Measurements from ENCODE around the gene CPTP.

Gene CPTP

DNA sequence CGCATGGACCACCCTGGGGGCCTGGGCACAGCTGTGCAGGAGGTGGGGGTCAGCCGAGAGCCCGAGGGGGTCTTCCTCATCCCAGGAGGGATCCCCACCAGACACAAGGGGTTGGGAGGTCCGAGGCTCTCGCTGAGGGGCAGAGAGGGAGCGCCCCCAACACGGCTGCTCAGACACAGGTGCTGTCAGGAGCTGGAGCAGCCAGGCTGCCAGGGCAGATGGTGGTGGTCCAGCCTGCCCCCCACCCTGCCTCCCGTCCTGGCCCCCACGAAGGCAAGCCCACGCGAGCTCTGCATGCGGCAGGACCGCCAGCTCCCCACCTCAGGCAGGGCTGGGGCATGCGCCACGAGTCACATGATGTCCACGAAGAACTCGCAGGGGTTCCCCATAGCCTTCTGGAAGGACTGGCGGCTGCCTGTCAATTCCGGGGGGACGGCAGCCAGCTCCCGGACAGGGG is 11.2 kb downstream of the CPTP start:
- DNase-seq (ENCODE audit: low read depth), result no peak

DNA sequence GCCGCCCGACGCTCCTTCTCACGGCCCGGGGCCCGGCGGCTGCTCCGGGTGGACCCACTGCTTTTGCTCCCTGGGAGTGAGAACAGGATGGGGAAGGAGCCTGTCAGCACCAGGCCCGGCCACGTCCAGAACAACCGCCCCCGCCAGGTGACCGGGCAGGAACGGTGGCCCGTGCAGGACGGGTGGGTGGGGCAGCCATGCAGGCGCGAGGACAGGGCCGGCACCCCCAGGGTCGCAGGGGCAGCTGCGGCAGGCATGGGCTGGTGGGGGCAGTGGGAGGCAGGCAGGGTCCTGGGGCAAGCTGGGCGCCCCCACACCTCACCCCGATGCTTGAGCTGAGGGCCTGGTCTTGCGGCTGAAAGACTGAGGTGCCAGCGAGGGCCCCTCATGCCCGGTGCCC is 11.8 kb downstream of the CPTP start:
- DNase-seq (ENCODE audit: low read depth), result no peak

DNA sequence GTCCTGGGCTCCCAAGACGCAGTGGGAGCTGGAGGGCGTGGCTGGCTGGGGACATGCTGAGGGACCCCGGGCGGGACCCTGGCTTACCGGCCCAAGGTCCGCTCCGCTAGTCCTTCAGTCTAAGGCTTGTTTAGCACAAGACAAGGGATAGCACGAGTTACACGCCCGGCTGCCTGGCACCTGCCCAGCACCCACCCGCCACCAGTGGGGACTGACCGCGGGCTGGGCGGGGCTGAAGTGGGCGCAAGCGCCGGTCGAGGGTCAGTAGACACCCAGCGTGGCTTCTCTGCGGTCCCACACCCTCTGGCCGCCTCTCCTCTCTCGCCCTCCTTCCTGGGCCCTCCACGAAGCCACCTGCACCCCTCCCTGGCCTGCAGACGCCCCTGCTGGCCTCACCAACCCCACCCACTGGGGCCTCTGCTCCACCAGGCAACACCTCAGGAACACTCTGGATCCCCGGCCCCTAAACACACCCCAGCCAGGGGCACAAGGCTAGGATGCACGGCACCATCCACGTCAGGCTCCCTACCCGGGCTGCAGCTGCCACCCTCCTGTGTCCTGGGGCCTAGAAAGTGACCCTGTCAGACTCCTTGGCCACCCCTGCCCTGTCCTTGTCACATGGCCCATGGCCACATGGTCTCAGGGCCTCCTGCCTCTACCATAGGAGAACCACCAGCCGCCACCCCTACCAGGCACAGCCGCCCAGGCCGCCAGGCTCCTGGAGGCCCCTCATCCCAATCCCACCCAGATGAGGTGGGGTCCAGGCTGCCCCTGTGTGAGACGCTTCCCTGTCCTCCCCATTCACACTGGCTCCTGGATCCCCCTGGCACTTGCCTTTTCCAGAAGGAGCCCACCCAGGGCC is 12.6 kb downstream of the CPTP start:
- no peak for DNase-seq (ENCODE audit: low read depth)

GRCh38 chr1:1337793-1338147 is 13.2 kb downstream of the CPTP start:
- no peak for DNase-seq (ENCODE audit: low read depth)

GRCh38 chr1:1338278-1338677 is 13.7 kb downstream of the CPTP start:
- DNase-seq (ENCODE audit: low read depth), result no peak

DNA sequence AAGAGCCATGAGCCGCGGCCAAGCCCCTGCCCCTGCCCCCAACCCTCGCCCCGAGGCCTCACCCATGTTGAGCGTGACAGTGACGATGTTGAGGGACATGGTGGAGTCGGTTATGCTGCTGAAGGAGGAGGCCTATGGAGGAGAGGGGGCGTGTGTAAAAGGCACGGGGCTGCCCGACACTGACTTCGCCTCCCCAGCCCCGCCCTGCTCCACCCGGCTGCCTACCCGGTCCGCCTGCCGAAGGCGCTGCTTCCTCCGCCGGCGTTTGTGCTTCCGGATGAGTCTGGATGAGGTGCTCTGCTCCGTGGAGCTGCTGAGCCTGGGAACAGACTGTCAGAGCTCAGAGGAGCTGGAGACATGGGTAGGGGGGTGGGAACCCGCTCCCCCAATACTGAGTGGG is 15.6 kb downstream of the CPTP start:
- DNase-seq (ENCODE audit: low read depth), result no peak

DNA sequence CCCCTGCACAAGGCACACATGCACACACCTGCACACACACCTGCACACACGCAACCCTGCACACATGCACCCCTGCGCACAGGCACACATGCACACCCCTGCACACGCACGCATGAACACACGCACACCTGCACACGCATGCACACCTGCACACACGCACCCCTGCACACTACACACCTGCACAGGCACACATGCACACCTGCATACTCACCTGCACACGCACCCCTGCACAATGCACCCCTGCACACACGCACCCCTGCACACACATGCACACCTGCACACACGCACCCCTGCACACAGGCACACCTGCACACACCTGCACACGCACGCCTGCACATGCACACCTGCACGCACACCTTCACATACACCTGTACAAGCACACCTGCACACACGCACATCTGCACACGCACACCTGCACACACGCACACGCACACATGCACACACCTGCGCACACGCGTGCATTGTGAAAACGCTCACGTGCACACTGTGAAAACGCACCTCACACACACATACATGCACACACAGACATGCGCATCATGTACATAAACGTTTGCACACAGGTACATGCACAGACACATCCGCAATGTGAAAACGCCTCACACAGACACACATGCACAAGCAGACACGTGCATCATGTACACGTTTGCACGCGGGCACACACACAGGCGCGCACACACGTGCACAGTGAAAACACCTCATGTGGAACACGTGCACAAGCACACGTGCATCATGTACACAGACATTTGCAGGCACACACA is 16.4 kb downstream of the CPTP start:
- DNase-seq (ENCODE audit: low read depth), result no peak

DNA sequence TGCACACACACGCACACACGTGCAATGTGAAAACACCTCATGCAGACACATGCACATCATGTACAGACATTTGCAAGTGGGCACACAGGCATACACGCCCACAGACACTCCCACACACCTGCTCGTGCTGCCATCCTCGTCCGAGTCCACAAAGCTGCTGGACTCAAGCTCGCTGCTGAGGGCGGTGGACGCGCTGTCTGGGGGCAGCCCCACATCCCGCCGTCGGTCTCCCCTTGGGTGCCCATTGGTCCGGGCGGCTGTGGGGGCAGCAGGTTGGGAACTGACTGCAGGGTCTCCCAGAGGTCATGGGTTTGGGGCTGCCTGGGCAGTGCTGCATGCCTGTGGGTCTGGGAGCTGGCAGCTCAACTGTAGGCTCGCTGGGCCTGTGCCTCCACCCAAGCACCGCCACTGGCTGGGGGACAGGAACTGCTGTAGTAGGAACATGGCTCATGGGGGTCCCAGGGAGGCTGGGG is 17.0 kb downstream of the CPTP start:
- DNase-seq (ENCODE audit: low read depth), result no peak

DNA sequence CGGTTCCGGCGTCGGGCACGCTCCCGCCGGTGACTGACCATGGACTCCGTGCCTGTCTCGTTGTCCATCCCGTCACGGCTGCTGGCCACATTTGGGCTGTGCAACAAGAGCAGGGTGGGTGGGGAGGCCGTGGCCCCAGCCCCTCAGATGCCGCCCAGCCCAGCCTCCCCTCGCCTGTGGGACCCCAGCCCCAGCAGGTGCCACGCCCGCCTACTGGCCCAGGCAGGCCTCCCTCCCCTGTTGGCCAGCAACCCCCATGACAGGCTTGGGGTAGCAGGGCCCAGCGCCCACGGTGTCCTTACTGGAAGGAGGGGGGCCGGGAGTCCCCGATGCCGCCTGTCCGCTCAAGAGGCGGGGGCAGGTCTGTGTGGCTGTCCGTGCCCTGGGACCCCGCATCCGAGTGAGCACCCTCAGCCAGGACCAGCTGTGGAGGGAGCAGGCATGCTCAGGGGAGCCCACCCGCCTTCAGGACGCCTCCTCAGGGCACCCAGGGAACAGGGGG is 17.5 kb downstream of the CPTP start:
- no peak for DNase-seq (ENCODE audit: low read depth)

DNA sequence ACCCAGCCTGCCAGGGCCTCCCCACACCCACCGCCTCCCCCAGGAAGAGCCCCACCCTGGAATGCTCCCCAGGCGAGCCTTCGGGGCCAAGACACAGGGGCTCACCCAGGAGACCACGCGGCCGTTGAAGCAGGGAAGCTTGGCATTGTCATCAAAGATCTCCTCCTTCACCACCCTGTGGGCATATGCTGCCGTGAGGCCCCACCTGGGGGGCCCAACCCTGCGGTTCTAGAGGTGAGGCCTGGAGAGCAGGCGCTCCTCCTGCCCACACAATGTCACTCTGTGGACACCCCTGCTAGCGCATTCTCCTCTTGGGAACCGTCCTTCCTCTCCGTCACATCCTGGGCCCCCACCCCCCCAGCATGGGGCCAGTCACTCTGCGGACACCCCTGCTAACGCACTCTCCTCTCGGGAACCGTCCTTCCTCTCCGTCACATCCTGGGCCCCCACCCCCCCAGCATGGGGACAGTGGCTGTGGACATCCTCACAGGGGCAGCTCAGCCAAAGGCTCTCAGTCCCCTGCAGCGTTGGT is 18.0 kb downstream of the CPTP start:
- no peak for DNase-seq (ENCODE audit: low read depth)

DNA sequence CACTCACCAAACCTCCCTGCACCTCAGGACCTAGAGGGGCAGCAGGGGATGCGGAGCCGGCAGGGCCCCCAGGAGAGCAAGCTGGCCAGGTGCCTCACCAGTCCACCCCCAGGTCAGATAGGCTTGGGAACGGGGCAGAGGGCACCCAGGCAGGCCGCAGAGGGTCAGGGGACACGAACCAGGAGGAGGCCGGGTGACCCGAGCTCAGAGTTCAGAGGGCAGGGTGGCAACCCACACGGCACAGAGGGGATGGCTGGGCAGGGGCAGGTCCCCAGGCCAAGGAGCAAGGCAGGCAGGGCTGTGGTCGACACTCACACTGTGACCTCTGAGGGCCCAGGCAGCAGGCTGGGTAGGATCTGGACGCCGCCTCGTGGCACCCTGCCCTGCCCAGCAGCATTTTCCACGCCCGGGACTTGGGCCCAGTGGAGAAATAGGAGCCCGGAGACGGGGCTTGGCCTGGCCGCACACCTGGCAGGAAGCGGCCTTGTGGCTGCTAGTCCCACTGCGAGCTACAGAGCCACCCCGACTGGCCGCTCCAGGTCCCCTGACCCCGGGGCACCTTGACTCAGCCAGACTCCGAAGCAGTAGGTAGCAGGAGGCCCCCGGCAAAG is 19.3 kb downstream of the CPTP start:
- no peak for DNase-seq (ENCODE audit: low read depth)

- peak; percentile 20 for DNase-seq (ENCODE audit: low read depth)
Measured at GRCh38 chr1:1344655-1345361, 20.2 kb downstream of the CPTP start.

DNA sequence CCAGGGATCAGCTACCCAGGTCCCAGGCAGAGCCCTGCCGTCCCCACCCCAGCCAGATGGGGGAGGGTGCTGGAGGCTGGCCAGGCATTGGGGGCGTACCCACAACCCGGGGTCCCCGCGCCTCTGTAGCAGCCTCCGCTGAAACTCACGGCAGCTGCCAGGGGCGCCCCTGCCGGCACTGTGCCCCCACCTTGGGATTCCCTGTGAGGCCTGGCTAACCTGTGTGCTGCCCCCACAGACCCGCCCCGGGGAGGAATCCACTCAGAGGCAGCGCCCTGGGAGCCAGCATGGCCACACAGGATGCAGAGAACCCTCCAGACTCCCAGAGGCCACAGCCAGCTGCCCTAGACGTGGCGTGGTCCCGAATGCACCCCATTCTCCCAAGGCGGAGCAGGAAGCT is 20.8 kb downstream of the CPTP start:
- DNase-seq (ENCODE audit: low read depth), result no peak

- no peak for DNase-seq (ENCODE audit: low read depth)
Measured at GRCh38 chr1:1345860-1346500, 21.4 kb downstream of the CPTP start.

DNA sequence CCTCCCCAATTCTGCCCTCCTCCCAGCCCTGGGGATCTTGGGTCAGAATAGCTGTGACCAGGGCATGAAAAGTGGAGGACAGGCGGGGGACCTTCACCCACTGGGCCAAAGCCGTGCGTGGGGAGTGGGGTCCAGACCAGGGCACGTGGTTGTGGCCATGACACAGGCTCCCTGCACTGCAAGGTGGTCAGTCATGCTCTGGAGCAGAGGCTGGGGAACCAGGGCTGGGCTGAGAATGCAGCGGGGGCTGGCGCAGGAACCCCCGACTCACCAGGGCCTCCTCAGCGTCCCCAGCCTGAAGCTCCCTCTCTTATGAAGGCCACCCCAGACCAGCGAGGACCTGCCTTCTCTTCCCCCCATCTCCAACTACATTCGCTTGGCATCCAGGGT is 21.9 kb downstream of the CPTP start:
- DNase-seq (ENCODE audit: low read depth), result no peak

DNA sequence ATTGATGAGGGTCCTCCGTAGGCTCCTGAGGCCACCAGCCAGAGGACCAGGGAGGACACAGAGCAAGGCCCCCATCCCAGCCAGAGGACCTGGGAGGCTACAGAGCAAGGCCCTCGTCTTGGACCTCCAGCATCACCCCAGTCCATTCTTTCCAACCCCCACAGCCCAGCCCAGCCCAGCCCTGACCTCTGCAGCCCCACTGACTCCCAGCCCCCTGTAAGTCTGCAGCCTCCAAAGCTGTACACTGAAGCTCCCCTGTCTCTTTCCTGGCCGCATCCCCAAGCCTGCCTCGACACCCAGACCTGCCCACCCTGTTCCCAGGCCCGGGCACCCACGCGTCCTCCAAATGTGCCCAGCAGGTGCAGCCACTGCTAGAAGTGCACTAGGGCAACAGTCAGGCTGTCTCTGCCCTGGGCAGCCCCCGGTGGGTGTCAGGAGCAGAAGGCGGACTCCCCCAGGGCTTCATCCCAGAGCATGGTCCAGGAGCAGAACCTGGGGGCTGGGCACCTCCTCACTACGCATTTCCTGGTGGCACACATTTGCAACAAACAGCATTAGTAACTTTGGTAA is 22.5 kb downstream of the CPTP start:
- DNase-seq (ENCODE audit: low read depth), result no peak

- DNase-seq (ENCODE audit: low read depth), result no peak
Measured at GRCh38 chr1:1347663-1348419, 23.2 kb downstream of the CPTP start.

DNA sequence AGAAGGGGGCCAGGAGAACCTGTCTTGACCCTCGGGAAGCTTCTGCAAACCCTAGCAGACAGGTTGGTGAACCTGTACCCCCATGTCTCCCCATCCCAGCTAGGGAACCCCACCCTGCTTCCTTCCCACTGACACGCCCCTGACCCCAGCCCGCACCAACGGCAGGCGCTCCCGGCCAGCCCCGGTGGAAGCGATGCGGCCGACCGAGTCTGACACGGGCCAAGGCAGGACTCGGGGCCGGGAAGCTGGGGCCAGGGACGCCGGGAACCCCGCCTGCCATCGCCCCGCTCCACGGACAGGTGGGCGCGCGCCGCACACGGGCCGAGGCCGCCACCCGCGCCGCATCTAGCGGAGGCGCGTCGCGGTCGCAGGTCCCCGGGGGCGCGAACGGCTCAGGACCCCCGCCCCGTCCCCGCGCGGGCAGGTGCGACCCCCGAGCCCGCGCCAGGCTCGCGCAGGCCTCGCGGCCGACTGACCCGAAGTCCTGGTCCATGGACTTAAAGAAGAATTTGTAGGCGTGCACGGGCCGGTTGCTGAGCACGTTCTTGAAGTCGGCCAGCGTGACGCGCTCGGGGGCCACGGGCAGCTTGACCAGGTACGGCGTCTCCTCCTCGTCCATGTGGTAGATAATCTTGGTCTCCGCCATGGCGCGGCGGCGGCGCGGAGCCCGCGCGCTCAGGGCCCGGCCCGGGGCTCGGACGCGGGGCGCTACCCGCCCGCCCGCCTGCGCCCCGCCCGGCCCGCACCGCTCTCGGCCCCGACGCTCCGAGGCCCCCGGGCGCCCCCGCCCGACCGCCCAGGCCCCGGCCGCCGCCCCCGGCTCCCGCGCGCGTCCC is 24.0 kb downstream of the CPTP start:
- DNase-seq (ENCODE audit: low read depth), result no peak

Data from activated T-helper 1 cell treated with Interleukin-2 at 50 U/mL for 16 hours (primary cell).